GM21737 (cell line): ENCODE data around the gene MCM3AP.

ENCODE experiments used
- ATAC-seq: cut with Tn5 transposase; IDR thresholded peaks from one replicate; pipeline ENCODE4 v1.9.1; 2021; ENCODE audit warnings: mild to moderate bottlenecking, moderate library complexity; ENCODE audit not compliant: unreplicated experiment

The MCM3AP gene

DNA sequence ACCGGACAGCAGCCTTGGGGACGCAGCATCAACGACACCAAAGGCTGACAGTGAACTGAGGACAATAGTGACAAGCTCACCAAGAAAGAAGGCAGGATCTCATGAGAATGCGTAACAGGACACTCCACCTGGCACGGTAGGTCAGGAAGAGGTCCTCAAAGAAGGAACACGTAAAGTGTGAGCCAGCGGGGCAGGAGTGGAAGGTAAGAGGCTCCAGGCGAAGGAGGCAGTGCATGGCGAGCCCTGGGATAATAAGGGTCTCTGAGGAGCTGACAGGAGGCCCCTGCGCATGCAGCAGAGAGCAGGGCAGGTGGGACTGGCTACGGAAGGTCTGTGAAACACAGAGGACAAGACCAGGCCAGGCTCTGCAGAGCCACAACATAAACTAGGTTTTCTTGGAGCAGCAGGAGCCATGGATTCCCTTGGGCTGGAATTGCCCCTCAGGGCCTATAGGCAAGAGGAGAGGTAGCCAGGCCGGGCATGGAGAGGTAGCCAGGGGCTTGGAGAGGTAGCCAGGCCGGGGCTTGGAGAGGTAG, 65.1 kb downstream of the MCM3AP start:
- no peak for ATAC-seq

DNA sequence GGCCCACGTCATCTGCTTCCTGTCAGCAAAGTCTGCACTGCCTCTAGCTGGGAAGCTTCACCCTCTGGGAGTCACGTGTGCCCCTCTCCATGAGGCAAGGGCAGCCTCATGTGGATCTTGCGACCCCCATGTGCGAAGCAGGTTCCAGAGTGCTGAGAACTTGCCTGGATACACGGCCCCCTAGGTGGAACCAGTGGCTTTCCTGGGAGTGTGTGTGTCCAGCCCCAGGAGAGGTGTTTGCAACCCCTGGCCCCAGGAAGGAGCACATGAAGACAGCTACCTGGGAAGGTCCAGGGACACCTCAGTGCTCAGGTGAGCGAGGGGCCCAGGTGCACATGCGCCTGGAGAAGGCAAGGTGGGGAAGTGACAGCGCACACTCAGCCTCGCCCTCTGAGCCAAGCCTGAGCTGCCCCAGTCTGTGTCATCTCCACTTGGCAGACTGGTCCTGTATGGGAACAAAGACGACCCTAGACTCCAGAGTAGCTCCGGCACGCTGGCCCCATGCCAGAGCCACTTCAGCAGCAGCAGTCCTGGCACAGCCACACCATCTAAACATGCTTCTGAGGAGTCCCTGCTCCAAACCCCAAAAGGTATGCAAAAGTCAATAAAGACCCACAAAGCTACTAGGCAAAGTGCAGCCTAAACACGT, 65.7 kb downstream of the MCM3AP start:
- no peak for ATAC-seq

DNA sequence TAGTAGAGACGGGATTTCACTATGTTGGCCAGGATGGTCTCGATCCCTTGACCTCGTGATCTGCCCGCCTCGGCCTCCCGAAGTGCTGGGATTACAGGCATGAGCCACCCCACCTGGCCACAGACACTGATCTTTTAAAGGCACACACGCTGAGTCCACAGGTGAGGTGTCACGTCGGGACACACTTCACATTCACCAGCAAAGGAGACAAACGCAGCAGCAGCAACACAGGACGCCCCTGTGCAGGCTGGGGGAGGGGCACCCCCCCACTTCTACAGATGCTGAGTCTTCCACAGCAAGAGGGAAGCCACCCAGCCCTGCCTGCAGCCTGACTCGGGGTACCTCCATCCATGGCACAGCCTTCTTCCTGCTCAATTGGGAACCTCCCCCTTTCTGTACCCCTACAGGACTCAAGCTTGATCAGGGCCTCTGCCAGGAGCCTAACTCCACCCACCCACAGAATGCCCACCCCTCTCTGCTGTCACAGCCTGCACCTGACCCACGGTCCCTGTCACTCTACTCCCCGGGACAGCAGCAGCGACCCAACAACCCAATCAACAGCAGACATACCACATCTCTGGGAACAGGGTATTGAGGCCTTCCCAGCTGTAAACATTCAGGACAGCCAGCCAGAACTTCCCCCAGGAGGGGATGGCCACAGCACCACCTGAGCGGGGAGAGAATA, 66.4 kb downstream of the MCM3AP start:
- ATAC-seq: no peak

DNA sequence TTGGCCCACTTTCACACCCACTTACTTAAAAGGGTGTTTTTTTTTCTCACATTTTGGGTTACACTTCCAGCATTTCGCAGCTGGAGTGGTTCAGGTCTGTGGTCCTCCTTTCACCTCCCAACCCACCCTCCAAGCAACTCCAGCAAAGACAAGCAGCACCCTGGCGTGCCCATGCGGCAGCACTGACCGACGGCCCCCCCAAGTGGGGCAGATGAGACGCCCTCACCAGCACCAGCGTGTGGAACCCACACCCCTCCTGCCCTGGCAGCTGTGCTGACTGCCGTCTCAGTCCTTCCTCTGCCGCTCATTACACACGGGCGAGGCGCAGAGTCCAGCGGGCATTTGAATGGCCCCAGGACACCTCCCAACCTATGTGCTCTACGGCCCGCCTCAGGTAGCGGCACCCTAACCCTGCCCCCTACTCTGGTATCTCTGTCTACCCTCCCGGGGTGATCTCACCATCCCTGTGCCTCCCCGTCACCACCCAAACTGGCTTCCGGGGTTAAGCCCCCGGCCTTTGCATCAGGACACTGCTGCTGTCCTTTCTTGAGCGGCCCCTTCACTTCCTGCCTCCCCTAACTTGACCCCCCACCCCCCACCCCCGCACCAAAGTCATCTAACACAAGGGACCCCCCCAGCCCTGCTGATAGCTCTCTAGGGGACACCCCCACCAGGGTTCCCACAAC, 67.8 kb downstream of the MCM3AP start:
- no peak for ATAC-seq

DNA sequence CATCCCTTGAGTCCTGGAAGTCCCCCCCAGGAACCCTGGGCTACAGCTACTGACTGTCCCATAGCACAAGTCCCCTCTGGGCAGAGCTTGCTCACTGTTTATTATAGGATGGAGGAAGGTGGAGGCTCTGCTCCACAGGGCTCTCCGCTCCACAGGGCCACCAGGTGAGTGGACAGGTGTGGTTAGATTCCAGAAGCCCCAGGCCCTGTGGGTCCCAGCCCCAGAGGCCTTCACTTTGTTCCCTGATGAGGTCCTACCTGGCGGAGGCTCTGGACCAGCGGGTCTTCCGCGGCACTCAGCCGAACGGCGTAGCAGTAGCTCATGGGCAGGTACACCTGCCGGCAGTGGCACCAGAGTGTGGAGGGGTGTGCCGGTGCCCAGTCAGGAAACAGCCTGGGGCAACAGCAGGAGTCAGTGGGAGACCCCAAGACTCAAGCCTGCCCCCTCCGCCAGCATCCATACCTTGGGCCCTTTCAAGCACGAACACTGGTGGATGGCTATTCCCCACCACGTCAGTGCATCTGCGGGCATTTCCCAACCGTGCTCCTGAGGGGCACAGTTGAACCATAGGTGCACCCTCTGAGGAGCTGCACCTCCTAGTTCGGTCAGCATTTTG, 69.2 kb downstream of the MCM3AP start:
- no peak for ATAC-seq

DNA sequence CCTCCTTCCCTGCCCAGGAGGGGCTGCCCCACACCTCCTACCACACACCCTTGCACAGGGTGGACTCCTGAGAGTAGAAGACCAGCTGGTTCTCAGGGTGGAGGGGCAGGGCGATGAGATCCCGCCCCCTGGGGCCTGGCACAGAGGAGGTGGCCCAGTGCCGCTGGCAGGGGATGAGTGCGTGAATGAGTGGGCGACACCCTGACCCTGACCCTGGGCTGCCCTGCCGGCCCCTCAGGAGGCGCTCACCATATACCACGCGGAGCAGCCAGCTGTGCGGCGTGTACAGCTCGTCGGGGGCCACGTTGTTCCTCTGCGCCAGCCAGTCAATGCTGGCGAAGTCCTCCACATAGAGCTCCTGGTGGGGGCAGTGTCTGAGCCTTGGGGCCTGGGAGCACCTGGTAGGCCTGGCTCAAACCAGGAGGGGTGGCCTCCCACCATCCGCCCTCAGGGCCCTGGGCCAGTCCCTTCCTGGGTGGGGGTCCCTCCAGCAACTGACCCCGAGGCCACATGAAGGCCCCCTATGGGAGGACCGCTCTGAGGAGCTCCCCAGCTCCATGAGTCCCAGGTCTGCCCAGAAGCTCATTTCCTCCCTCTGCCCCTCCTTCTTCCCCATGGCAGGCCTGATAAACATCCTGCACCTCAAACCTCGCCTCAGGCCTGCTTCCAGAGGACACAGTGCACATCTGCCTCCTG, 69.8 kb downstream of the MCM3AP start:
- ATAC-seq: no peak

DNA sequence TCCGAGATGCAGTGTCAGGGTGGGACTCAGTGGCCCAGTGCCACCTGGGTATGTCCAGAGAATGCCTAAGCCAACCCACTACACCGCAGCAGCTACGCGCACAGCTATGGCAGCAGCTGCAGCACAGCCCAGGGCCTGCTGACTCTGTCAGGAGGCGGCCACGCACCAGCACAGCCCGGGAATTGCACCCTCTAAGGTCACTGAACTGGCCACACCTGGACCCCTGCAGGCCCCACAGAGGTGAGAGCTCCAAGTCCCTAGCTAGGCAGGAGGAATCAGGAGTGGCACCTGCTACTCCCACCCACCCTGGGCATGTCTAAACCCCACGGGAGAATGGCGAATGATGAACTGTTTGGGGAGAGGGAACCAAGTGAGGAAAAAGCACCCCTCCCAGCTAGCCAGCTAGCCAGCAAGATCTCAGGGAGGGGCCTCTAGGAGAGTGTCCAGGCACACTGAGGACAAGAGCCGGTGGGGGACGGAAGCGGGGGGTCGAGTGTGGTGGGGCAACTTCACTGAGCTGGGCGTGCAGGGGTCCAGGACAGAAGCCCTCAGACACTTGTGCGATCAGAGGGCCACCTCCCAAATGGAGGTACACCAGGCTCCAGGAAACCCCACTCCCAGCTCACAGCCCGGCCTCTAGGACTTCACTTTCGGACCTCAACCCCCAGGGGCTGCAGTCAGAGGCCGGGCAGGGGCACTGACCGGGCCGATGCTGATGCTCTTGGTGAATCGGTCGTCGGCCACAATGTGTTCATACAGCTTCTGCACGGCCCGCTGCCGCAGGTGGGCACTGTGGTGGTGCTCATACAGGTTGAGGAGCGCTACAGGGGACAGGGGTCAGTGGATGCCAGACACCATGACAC, 70.7 kb downstream of the MCM3AP start:
- ATAC-seq: no peak

DNA sequence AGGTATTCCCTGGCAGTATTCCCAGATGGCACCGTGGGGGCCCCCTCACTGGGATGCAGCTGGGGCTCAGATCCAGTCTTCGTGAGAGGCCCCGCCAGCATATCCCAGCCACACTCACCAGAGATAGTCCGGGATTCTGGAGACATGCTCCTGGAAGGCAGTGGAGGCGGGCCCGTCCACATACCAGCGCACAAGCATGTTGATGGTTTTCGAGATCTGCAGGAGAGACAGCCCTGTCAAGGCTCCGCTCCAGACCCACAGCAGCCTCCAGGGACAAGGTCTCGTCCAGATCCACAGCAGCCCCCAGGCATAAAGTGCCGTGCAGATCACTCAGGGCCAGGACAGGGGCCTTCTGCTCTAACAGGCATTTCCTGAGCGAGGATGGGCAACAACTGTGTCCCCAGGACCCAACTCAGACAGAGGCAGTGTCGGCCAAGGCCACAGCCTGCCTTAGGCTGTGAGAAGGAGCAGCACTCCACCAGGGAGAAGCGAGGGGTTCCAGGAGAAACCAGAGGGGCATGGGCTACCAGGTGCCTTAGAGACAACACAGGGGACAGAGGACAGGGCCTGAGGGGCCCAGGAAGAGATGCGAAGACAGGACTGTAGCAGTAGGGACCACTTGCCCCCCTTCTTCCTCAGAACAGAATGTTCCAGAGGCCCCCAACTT, 71.7 kb downstream of the MCM3AP start:
- ATAC-seq: no peak

DNA sequence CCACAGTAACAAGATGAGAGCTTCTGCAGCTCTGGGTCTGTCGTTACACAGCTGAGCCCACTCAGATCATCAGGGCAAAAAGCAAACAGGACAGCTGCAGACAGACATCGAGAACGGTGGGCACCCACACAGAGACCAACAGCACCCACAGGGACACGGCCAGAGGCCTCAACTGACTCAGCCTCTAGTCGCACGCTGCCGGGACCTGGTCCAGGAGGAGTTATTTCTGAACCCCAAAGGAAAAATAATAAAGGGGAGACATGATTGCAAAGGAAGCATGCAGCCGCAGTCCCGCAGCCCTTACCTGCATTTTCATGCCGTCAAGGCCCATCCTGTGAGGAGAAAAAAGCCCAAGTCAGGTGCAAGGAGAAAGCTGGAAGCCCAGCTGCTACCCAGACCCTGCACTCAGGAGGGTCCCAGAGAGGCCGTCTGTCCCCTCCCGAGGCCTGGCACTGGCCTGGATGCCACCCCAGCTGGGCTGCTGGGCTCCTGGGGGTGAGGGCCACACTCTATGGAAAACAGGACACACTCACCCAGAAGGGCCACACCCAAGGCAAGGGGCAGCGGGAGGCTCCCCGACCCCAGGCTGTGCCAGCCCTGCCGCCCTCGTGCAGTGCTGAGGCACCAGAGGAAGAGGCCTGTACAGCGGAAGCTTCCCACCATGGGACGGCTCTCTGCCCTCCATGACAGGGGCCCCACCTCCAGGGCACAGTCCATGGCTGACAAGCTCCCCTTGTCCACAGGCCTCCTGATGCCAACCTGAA, 72.5 kb downstream of the MCM3AP start:
- no peak for ATAC-seq

DNA sequence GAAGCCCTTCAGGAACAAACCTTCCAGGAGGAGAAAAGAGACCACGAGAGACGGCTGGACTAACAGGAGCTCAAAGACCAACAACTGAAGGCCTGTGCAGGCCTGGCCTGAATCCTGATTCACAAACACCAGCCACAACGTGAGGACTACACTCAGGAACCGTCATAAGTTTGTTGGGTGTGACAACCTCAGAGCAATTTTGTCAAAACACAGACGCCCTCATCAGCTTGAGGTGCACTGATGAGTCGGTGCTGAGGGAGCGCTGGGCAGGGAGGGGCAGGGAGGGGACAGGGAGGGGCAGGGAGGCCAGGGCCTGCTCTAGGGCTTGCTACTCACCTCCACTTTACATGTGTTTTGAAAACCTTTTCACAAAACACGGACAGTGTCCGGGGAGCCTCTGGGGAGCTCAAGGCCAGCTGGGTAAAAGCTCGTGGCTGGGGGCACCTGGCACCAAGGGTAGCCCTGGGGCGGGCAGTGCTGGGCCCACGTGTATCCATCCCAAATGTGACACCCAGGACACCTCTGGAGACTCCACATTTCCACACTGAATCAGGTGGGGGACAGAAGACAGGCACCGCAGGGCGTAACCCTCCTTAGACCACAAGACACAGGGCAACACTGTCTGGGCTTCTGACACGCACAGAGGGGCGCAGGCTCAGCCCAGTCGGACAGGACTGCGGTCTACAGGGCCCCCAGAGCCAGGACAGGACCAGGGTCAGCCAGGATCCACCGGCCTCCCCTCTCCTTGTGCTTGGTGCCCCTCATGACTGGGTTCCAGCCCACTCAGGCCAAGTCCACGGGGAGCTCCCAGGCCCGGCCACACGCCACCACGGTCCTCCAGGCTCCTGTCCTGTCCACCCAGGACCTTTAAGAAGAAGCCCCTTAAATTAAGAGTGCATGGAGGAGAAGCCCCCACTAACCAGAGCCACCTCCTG, 73.4 kb downstream of the MCM3AP start:
- no peak for ATAC-seq

DNA sequence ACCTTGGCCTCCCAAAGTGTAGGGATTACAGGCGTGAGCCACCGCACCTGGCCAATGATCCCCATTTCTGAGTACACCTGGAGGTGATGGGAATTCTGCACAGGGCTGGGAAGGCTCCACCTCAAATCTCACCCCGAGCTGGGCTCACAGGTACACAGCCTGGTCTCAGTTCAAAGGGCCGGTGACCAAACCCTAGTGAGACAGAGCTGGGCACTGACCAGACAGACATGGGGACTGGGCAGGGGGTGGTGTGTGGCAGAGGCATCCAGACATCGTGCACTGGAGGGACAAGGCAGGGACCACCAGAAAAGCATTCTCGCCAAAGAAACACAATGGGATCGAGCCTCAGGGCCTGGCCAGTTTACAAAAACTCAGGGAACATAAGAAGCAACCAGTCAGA, 74.0 kb downstream of the MCM3AP start:
- no peak for ATAC-seq

DNA sequence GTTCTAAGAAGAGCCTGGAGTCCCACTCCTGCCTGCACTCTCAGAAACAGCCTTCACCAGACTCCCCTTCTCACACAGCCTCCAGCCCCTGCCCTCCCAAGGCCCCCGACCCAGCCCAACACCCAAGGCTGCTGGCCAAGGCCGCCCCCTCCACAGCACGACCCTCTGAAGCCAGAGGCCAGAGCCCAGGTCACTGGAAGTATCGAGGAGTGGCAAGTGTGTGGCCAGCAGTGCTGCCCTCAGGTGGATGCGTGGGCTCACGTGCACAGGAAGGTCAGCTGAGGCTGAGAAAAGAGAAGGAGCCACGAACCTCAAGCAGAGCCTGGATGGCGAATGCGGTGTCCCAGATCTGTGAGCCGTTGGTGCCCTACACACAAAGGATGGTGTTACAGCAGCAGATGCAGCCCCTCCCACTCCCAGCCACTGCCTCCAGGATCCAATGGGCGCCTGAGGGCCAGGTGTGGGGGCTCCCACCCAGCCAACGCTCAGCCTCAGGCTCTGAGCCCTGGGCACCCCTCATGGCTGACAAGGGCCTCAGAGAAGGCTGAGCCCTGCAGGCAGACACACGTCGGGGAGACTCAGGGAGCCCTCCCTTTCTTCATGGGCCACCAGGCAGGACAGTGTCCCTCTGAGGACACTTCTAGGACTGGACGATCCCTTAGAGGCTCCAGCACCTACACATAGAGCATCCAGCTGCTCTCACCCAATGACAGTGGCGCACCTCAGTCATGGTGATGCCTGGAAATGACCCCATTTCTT, 74.9 kb downstream of the MCM3AP start:
- ATAC-seq: no peak

DNA sequence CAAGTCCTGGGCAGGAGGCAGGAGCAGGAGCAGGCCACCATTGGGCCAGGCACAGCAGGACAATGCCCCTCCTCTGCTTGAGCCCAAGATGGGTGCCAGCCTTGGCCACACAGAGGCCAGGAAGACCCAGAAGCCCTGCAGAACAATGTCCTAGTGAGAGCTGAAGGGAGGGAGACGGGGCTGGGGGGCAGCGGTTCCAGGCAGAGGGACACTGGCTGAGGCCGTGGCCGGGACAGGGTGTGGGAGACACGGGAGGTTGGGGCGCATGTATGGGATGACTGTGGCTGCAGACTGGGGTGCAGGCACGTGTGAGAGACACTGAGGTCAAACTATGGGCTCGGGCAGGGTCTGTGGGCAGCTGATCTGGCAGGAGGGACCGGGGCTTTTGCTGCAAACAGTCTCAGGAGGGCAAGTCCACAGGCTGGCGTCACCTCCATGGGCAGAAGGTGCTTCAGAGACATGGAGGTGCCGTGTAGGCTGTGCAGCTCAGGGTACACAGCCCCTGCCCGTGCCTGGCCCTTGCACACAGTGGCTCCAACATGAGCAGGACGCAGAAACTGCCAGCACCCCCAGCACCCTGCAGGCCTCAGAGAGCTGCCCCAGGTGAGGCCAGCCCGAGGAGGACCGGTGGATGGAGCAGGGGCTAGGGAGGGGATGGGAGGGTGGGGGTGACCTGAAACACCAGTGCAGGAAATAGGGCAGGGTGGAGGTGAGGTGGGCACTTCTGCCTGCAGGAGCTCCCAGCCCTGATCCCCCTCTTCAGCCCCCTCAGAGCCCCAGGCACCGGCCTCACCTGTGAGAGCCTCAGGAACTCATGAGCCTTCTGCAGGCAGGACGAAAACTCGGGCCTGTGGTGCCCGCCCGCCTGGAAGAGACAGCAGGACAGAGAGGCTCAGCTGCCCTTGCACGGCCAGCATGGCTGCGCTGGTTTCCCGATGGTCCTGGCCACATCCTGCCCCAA, 76.4 kb downstream of the MCM3AP start:
- ATAC-seq: no peak

DNA sequence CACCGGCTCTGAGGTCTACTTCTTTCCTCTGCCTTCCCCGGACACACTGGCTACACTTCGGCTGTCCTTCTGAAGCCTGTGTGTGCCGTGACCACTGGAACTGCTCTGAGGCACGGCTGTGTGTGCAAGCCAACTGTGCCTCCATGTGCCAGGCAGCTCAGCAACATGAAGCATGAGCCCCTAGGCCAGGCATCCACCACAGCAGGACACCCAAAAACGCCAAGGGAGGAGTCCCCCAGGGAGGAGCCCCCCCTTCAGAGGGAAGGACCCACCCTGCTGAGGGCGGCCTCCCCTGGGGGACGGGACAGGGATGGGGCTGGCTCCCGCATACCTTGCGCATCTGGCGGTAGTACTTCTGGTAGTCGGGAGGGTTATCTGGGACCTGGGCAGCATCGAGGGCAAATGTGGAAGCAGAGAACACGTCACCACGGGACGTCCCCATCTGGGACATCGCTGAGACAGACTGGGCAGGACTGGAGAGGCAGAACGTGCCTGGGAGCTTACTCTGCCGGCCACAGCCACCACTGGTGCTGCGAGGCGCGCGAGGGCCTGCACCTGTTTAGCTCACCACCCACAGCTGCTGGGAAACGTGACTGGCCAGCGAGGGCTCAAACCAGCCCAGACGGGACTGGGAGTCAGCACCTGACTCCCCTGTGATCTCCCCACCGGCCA, 77.4 kb downstream of the MCM3AP start:
- ATAC-seq: no peak
